ENCODE data around the gene PSG6. TPM values are rescaled to one million over a fixed set of nuclear protein-coding genes. Genes with fewer than 3 reads are reported as not detected.
"Not testable (repeated sequence)": the region's sequence is repeated elsewhere in the genome, so short reads cannot be mapped to it uniquely, and the experiment has no call there.

Gene PSG6
- polyA plus RNA-seq, 12 donors = 0.16 to 0.70 (median 0.47) TPM; not detected in 6

DNA sequence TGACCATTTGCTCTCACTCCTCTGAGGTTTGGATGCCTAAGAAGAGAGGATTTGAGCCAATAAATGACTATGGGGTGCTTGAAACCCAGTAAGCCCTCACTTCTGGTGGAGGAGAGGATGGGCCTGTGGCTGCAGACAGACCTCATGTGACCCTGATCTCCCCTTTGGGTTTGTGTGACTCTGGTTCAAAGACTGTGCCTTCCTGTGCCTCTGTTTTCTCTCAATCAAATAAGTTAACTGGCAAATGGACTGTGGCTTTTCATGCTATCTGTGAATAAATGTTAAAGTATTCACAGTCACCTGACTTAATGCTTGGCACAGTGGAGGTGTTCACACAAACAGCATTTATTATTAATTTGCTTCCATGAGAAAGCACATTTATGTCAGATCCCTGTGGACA is 64.9 kb downstream of the PSG6 start:
- not testable (repeated sequence) for DNase-seq

Other genes with a start within 250 kb of the PSG6 start
- under 1 TPM in 7 of 12 donors, not detected in 5; 0.09 to 0.99 (median 0.57) TPM for gene PSG3, start 177.4 kb downstream of the PSG6 start, polyA plus RNA-seq (ENCODE audit: insufficient read length in 12 of 12)
- gene PSG8, start 152.2 kb downstream of the PSG6 start, polyA plus RNA-seq (ENCODE audit: insufficient read length in 12 of 12) = under 1 TPM in 3 of 12 donors, not detected in 9; 0.09 to 0.46 (median 0.22) TPM
- gene PSG1, start 38.2 kb downstream of the PSG6 start, polyA plus RNA-seq (ENCODE audit: insufficient read length in 12 of 12) = 1 to 10 TPM in 1 of 12 donors, under 1 TPM in 8, not detected in 3; 0.12 to 1.4 (median 0.26) TPM
- under 1 TPM in 4 of 12 donors, not detected in 8; 0.11 to 0.78 (median 0.53) TPM for gene PSG7, start 19.3 kb upstream of the PSG6 start, polyA plus RNA-seq (ENCODE audit: insufficient read length in 12 of 12)
- 1 to 10 TPM in 3 of 12 donors, under 1 TPM in 7, not detected in 2; 0.29 to 2.0 (median 0.75) TPM for gene PSG11, start 108.6 kb upstream of the PSG6 start, polyA plus RNA-seq (ENCODE audit: insufficient read length in 12 of 12)
- gene PSG2, start 164.8 kb upstream of the PSG6 start, polyA plus RNA-seq (ENCODE audit: insufficient read length in 12 of 12) = under 1 TPM in 10 of 12 donors, not detected in 2; 0.21 to 0.79 (median 0.34) TPM

Measured in muscle of arm (tissue), 12 donors.